Common myeloid progenitor, CD34-positive (primary cell): ENCODE measurements around the gene FAM229B. TPM values are rescaled to one million over a fixed set of nuclear protein-coding genes. Genes with fewer than 3 reads are reported as not detected.

Experiments used
- CTCF ChIA-PET: fragments of 350-600 bp; sonication (Branson Sonifier 250); formaldehyde crosslinking; loops from one replicate; lab custom pipeline; 2021; ENCODE audit warnings: antibody characterized with exemption; lab: Charles Lee
- POLR2A ChIA-PET: fragments of 350-600 bp; sonication (Branson Sonifier 250); formaldehyde crosslinking; loops from one replicate; lab custom pipeline; 2021; ENCODE audit warnings: antibody characterized with exemption; lab: Charles Lee
- DNase-seq, 3 donors: peaks; one replicate each; pipeline versions ENCODE4 v3.0.0 to v3.0.0-alpha.2; 2013
- H3K27ac ChIP-seq, 2 experiments: 1 replicate in 1 of 2; 2 replicates in 1 of 2; pipeline ENCODE4 v1.7.0; 2013; ENCODE audit warnings: inconsistent platforms in 2 of 2, low read length in 2 of 2, mild to moderate bottlenecking in 2 of 2, low read depth in 1 of 2, moderate library complexity in 1 of 2; ENCODE audit not compliant: severe bottlenecking in 2 of 2, insufficient read depth in 1 of 2, poor library complexity in 1 of 2
- H3K27me3 ChIP-seq, 5 experiments: replicated peaks in 2 of 5; 1 replicate in 3 of 5; 2 replicates in 2 of 5; pipeline versions ENCODE4 v1.6.1 to v1.7.0; 2013; ENCODE audit warnings: low read length in 4 of 5, mild to moderate bottlenecking in 2 of 5, moderate library complexity in 2 of 5, inconsistent platforms in 1 of 5; ENCODE audit not compliant: insufficient read depth in 5 of 5, control insufficient read depth in 4 of 5
- H3K36me3 ChIP-seq, 4 experiments: 1 replicate in 2 of 4; 2 replicates in 2 of 4; pipeline versions ENCODE4 v1.6.1 to v1.7.0; 2013; ENCODE audit warnings: low read length in 3 of 4, control low read depth in 1 of 4, mild to moderate bottlenecking in 1 of 4; ENCODE audit not compliant: control insufficient read depth in 4 of 4, insufficient read depth in 4 of 4
- H3K4me1 ChIP-seq, 4 experiments: 1 replicate in 3 of 4; 2 replicates in 1 of 4; pipeline versions ENCODE4 v1.6.1 to v1.7.1; 2013; ENCODE audit warnings: low read length in 3 of 4, mild to moderate bottlenecking in 3 of 4, control low read depth in 1 of 4, inconsistent platforms in 1 of 4, moderate library complexity in 1 of 4; ENCODE audit not compliant: control insufficient read depth in 4 of 4, insufficient read depth in 4 of 4; ENCODE audit errors: control extremely low read depth in 1 of 4
- H3K4me3 ChIP-seq, 7 experiments: 1 replicate in 4 of 7; 2 replicates in 3 of 7; pipeline versions ENCODE4 v1.5.1 to v1.7.0; 2013; ENCODE audit warnings: mild to moderate bottlenecking in 7 of 7, low read length in 6 of 7, moderate library complexity in 6 of 7, inconsistent platforms in 2 of 7, low read depth in 2 of 7, control low read depth in 1 of 7; ENCODE audit not compliant: insufficient read depth in 4 of 7, control insufficient read depth in 1 of 7; ENCODE audit errors: extremely low read depth in 1 of 7
- H3K9me3 ChIP-seq, 5 experiments: 1 replicate in 4 of 5; 2 replicates in 1 of 5; pipeline versions ENCODE4 v1.6.1 to v1.7.1; 2013; ENCODE audit warnings: low read length in 4 of 5, mild to moderate bottlenecking in 2 of 5, inconsistent platforms in 1 of 5, low read depth in 1 of 5, moderate library complexity in 1 of 5; ENCODE audit not compliant: control insufficient read depth in 4 of 5, insufficient read depth in 2 of 5; ENCODE audit errors: control extremely low read depth in 1 of 5
- WGBS: methylation state at CpG from one replicate; pipeline ENCODE4 v1.1.5; 2013; ENCODE audit not compliant: insufficient coverage; 5-methylcytosine and 5-hydroxymethylcytosine counted together
- polyA plus RNA-seq: library from polyadenylated mRNA; unstranded; fragments of 120-200 nt; gene quantifications from one replicate; pipeline ENCODE4 v1.2.1, GENCODE V29; 2013

FAM229B gene, protein sequence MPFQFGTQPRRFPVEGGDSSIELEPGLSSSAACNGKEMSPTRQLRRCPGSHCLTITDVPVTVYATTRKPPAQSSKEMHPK
- polyA plus RNA-seq, result 18.3 TPM

DNA sequence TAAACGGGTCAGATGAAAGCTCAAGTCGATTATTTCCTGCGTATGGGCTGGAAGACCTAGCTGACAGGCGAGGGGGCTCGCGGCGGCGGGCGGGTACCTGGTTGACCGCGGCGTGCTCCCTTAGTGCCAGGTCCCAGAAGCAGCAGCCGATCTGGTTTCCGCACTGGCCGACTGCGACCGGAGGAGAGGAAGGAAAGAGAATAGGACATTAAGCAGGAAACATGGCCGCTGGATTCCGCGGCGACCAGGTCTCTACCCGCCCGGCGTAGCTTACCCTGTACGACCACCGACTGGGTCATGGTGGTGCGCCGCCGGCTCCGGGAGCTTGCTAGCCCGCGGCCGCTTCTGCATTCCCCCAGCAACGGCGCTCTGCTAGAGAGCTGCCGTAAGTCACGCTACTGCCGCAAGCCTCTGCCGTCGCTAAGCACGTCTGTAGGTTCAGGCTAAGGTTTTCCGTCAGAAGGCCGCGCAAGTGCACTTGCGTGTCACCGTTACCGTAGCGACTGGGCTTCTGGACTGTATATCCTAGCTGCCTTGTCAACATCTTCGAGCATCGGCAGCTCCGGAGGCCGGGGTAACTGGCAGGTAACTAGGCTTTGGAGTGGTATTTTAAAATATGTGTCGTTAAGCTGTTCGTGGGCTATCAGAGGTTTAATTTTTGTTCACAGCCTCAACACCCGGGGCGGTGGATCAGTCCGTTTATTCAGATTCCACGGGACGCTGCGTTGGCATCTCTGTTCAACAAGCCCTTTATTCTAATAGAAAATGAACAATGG lies at the start of gene FAM229B, which contains the start of gene TUBE1:
TSS of gene FAM229B (plus strand) at position 456 of the 776 bp plus-strand sequence. CDS start 11,693 bp downstream, outside the sequence.
TSS of gene TUBE1 (minus strand) at position 347 of the 776 bp plus-strand sequence. CDS start at position 299, 48 bp downstream.
- Histone ChIP-seq H3K4me3 (peak within 1 kb of the TSS; percentile 88 to 99 (median 94)), H3K9me3 (no peaks in the 10 kb centered on the region), H3K36me3 (peaks cover 0 to 11% (median 6%) of the 10 kb centered on the region in 4 experiments), H3K27ac (peak within 1 kb of the TSS; percentile 85 to 96), H3K27me3 (no peaks in the 10 kb centered on the region), H3K4me1 (peaks cover 0 to 10% (median 4%) of the 10 kb centered on the region in 4 experiments)
- 0% methylated on average over 46 of the region's 60 CpGs for WGBS
- ChIA-PET POLR2A (interaction anchor here (1.5 kb wide), 1 partner anchor 67 kb away, joined by 4 read pairs; no protein-coding TSS in a partner anchor), CTCF (interaction anchor here (0.7 to 3.1 kb wide), 12 partner anchors 12 to 140 kb away, joined by 3 to 21 read pairs (median 3); no protein-coding TSS in a partner anchor)
- peak; percentile 98 to 100 (median 99) for DNase-seq

DNA sequence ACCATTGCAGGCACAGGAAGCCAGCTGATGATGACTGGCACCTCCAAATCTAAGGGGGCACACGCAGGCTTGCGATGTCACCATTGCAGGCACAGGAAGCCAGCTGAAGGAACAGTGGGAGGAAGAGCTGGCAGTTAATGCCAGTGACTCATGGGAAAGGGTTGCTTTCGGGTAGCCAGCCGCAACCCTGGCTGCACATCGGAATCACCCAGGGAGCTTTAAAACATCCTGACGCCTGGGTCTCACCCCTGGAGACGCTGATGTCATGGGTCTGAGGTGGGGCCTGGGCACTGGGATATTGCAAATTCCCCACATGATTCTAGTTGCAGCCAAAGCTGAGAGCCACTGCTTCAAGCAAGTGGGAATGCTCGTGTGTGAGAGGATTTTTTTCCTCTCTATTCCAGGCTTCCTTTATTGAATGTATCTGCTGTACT lies 49.6 kb upstream of the FAM229B start:
- ChIA-PET CTCF (interaction anchor here (1.1 to 10.0 kb wide), 2 partner anchors 9 to 330 kb away, joined by 3 to 107 read pairs; no protein-coding TSS in a partner anchor), POLR2A (no interaction called here)
- no peaks in the 10 kb centered on the region for H3K36me3 ChIP-seq
- H3K27me3 ChIP-seq, result no peaks in the 10 kb centered on the region
- 91% methylated on average over 6 of the region's 8 CpGs for WGBS
- no peaks in the 10 kb centered on the region for H3K9me3 ChIP-seq
- H3K4me1 ChIP-seq, result peaks cover 0 to 8% (median 2%) of the 10 kb centered on the region in 4 experiments
- DNase-seq, result peak in 2 of 3 donors; percentile 22 to 32
- no peak overlapping the region for H3K27ac ChIP-seq
- no peak overlapping the region for H3K4me3 ChIP-seq

DNA sequence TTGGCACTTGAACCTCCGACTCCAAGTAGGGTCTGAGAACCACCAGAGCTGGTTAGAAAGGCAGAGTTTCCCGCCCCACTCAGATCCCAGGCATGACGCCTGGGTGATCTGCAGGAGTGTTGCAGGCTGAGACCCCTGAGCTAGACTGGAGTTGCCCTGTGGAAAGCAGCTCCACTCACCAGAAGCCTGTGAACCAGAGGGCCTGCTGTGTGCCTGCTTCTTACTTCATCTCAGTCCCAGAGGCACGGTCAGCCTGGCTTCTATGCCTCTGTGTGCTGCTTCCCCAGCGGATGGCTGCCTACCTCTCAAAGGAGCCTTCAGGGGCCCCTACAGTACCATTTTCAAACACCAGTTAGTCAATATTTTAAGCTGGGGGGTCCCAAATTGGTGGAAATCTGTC lies 49.1 kb upstream of the FAM229B start:
- Histone ChIP-seq H3K4me3 (no peak overlapping the region), H3K9me3 (no peaks in the 10 kb centered on the region), H3K27ac (no peak overlapping the region), H3K27me3 (no peaks in the 10 kb centered on the region), H3K36me3 (no peaks in the 10 kb centered on the region), H3K4me1 (peaks cover 0 to 8% (median 2%) of the 10 kb centered on the region in 4 experiments)
- DNase-seq, result no peak
- ChIA-PET CTCF (interaction anchor here (1.1 to 10.0 kb wide), 4 partner anchors 10 to 331 kb away, joined by 3 to 107 read pairs (median 28); no protein-coding TSS in a partner anchor), POLR2A (no interaction called here)
- 100% methylated on average over 3 of the region's 5 CpGs for WGBS

DNA sequence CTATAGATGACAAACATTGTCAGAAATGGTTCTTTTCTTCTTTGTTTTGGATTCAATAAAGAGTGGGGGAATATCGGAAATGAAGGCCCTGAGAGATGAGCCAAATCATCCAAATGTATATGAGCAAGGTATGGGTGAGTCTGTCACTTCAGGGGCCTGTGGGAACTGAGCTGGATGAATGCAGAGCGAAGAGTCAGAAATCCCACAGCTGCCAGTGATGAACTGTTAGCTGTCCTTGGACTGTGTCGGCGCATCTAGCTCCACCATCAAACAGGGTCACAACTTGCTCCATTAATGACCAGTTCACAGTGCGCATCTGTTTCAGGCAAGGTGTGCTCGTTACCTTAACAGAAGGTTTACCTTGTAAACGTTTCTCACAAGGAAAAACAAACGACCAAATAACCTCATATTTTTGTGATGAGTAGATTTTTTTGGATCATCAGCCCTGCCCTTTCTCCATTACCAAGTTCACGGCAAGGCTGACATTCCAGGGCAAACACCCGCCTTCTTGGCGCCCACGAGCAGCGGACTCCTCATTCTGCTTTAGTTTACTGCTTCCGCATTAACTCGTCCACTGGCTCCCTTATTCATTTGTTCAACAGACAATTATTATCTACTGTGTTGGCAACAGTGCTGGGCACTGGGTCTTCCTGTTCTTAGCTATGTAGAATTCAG lies 48.5 kb upstream of the FAM229B start:
- no peak for DNase-seq
- no peak overlapping the region for H3K4me3 ChIP-seq
- H3K36me3 ChIP-seq, result no peaks in the 10 kb centered on the region
- no peaks in the 10 kb centered on the region for H3K9me3 ChIP-seq
- H3K4me1 ChIP-seq, result peaks cover 0 to 8% (median 2%) of the 10 kb centered on the region in 4 experiments
- over 99% methylated on average over 15 of the region's 15 CpGs for WGBS
- H3K27me3 ChIP-seq, result no peaks in the 10 kb centered on the region
- ChIA-PET POLR2A (no interaction called here), CTCF (interaction anchor here (1.4 to 10.0 kb wide), 5 partner anchors 11 to 331 kb away, joined by 4 to 107 read pairs (median 23); no protein-coding TSS in a partner anchor)
- H3K27ac ChIP-seq, result no peak overlapping the region

DNA sequence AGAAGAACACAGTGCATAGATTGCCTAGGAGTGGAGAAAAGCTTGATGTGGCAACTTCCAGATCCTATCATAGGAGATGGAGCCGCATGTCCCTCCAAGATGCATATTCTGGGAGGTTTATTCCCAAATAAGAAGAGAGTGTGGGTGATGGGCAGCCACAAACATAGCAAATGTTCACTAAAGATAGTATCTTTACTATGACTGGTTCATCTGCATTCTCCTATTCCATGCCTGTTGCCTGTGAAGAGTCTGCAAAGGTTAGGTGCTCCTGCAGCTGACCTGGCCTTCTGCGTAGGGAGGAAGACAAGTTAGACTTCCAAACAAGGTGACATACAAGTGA lies 48.0 kb upstream of the FAM229B start:
- Histone ChIP-seq H3K4me3 (no peak overlapping the region), H3K4me1 (peaks cover 0 to 8% (median 2%) of the 10 kb centered on the region in 4 experiments), H3K27me3 (no peaks in the 10 kb centered on the region), H3K9me3 (no peaks in the 10 kb centered on the region), H3K36me3 (no peaks in the 10 kb centered on the region), H3K27ac (no peak overlapping the region)
- no CpG with 5 or more reads among the region's 2 CpGs for WGBS
- no peak for DNase-seq
- ChIA-PET POLR2A (no interaction called here), CTCF (interaction anchor here (1.4 to 10.0 kb wide), 6 partner anchors 12 to 332 kb away, joined by 4 to 107 read pairs (median 19); no protein-coding TSS in a partner anchor)

DNA sequence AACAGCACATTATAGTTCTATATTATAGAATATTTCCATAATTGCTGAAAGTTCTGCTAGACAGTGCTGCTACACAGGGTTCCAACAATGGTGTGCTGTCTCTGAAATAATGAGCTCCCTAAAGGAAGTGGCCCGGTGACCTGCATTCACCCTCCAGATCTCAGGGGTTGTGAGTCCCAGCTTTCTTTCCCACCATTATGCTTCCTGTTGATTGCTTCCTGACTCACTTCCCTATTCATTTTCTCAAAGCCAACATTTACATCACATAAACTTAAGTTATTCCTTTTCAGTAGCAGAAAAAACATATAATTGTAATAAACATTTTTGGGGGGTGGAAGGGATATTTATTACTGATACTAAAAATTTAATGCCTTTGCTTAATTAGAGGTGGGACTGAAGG lies 46.4 kb upstream of the FAM229B start:
- WGBS, result 38% methylated on average over 1 of the region's 1 CpG
- ChIA-PET POLR2A (interaction anchor here (0.8 kb wide), 1 partner anchor 782 kb away, joined by 3 read pairs; a partner anchor contains a TSS), CTCF (interaction anchor here (0.9 to 10.0 kb wide), 15 partner anchors 10 to 333 kb away, joined by 3 to 107 read pairs (median 10); partner anchors contain the start of genes CCN6, FAM229B and TUBE1)
- Histone ChIP-seq H3K27me3 (no peaks in the 10 kb centered on the region), H3K4me1 (peaks cover 0 to 8% (median 2%) of the 10 kb centered on the region in 4 experiments), H3K36me3 (no peaks in the 10 kb centered on the region), H3K4me3 (peak overlapping the region in 1 of 7 experiments; percentile 2), H3K27ac (no peak overlapping the region), H3K9me3 (no peaks in the 10 kb centered on the region)
- DNase-seq, result no peak
